ENCODE measurements around the gene COL4A2.

DNA sequence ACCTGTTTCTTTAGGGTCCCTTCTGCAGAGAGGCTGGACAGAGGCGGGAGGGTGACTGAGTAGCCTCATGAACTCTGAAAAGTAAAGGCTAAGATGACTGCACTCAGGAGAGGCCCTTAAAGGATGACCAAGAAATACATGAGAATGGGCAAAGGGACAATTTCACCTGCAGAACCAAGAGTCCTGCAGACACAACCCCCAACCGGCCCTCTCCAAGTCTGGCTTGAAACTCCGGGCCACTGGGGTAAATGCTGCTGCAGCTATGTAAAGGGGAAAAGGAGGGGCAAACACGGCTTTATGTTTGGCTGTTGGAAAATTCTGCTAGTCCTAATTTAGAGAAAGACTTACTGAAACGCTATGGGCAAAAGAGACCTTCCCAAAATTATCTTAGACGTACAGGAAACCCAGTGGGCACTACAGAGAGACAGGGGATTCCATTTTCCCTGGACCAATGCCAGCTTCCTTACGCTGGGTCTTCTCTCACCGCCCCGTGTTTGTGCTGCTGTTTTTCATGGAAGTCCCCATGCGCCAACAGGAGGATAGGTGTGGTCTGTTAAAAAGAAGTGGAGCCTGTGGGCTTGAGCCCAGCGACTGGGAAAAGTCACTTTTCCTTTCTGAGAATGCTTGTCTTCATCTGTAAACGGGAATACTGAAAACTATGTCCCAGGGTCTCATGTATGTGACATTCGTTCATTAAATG lies 10.6 kb downstream of the COL4A2 start:
- TF ChIP-seq POLR2AphosphoS5 (IDR thresholded peaks at IDR 0.05; ENCODE audit: low read depth, low read length) (no peak), POLR2A (IDR thresholded peaks at IDR 0.05; ENCODE audit: low read depth, low read length) (no peak)
